Liver (tissue), 9 donors: ENCODE measurements around the gene COQ8A. TPM values are rescaled to one million over a fixed set of nuclear protein-coding genes. Genes with fewer than 3 reads are reported as not detected.

Experiments
- DNase-seq: peaks from one replicate; pipeline ENCODE4 v3.0.0-alpha.2; 2017; ENCODE audit warnings: low spot score
- H3K27ac ChIP-seq, 2 donors: one replicate each; pipeline ENCODE4 v1.7.0; 2013; ENCODE audit warnings: inconsistent platforms in 2 of 2, low read length in 2 of 2, control low read depth in 1 of 2, low read depth in 1 of 2, mild to moderate bottlenecking in 1 of 2
- H3K27me3 ChIP-seq, 4 donors: one replicate each; pipeline versions ENCODE4 v1.6.1 to v1.7.0; 2013; ENCODE audit warnings: low read length in 3 of 4, inconsistent platforms in 1 of 4, mild to moderate bottlenecking in 1 of 4, moderate library complexity in 1 of 4; ENCODE audit not compliant: control insufficient read depth in 4 of 4, insufficient read depth in 4 of 4
- H3K36me3 ChIP-seq, 4 donors: one replicate each; pipeline versions ENCODE4 v1.6.1 to v1.7.0; 2013; ENCODE audit warnings: low read length in 3 of 4, mild to moderate bottlenecking in 3 of 4, low read depth in 1 of 4, moderate library complexity in 1 of 4; ENCODE audit not compliant: control insufficient read depth in 4 of 4, insufficient read depth in 3 of 4
- H3K4me1 ChIP-seq, 4 donors: one replicate each; pipeline versions ENCODE4 v1.6.1 to v1.7.0; 2013; ENCODE audit warnings: low read length in 3 of 4, mild to moderate bottlenecking in 3 of 4, moderate library complexity in 1 of 4; ENCODE audit not compliant: control insufficient read depth in 4 of 4, insufficient read depth in 4 of 4
- H3K4me3 ChIP-seq, 3 donors: one replicate each; pipeline versions ENCODE4 v1.6.1 to v1.7.0; 2013; ENCODE audit warnings: low read length in 3 of 3, control low read depth in 1 of 3, low read depth in 1 of 3, mild to moderate bottlenecking in 1 of 3
- H3K9ac ChIP-seq, 2 donors: one replicate each; pipeline ENCODE4 v1.7.0; 2013; ENCODE audit warnings: low read length in 2 of 2, mild to moderate bottlenecking in 2 of 2, moderate library complexity in 2 of 2, control low read depth in 1 of 2, low read depth in 1 of 2
- H3K9me3 ChIP-seq, 4 donors: one replicate each; pipeline versions ENCODE4 v1.6.1 to v1.7.0; 2013; ENCODE audit warnings: low read length in 3 of 4; ENCODE audit not compliant: control insufficient read depth in 4 of 4
- FOXA2 ChIP-seq: IDR thresholded peaks from 2 replicates; pipeline ENCODE4 v1.6.1; 2016; ENCODE audit warnings: antibody characterized with exemption
- GABPA ChIP-seq, 2 donors: IDR thresholded peaks in 1 of 2; conservative IDR thresholded peaks in 1 of 2; 2 replicates each; pipeline ENCODE4 v1.6.1; 2016; ENCODE audit warnings: antibody characterized with exemption in 2 of 2, mild to moderate bottlenecking in 1 of 2, moderate library complexity in 1 of 2
- HNF4G ChIP-seq: IDR thresholded peaks from 2 replicates; pipeline ENCODE4 v1.6.1; 2016; ENCODE audit warnings: antibody characterized with exemption
- JUND ChIP-seq, 2 donors: IDR thresholded peaks; 2 replicates each; pipeline ENCODE4 v1.6.1; 2016; ENCODE audit warnings: antibody characterized with exemption in 2 of 2
- NR2F2 ChIP-seq: IDR thresholded peaks from 2 replicates; pipeline ENCODE4 v1.6.1; 2016; ENCODE audit warnings: antibody characterized with exemption
- RAD21 ChIP-seq, 2 donors: IDR thresholded peaks; 2 replicates each; pipeline ENCODE4 v1.6.1; 2016; ENCODE audit warnings: antibody characterized with exemption in 2 of 2, mild to moderate bottlenecking in 2 of 2
- RXRA ChIP-seq, 2 donors: IDR thresholded peaks; 2 replicates each; pipeline ENCODE4 v1.6.1; 2017 to 2018; ENCODE audit warnings: antibody characterized with exemption in 2 of 2, mild to moderate bottlenecking in 1 of 2
- TAF1 ChIP-seq: conservative IDR thresholded peaks from 2 replicates; pipeline ENCODE4 v1.6.1; 2016; ENCODE audit warnings: antibody characterized with exemption, mild to moderate bottlenecking
- WGBS: extraction: QIAGEN DNeasy Blood & Tissue Kit; methylation state at CpG from one replicate; pipeline ENCODE4 v1.1.7; 2013; 5-methylcytosine and 5-hydroxymethylcytosine counted together
- polyA plus RNA-seq, 2 donors: library from polyadenylated mRNA; stranded (reverse) in 1 of 2; unstranded in 1 of 2; fragments of 200-250 nt in 1 of 2; fragments of >200 nt in 1 of 2; fragmentation: Nextera tagmentation in 1 of 2; extraction: Ambion mirVana in 1 of 2; gene quantifications; one replicate each; pipeline versions ENCODE4 v1.2.1 to v1.2.3, GENCODE V29; 2013 to 2015
- total RNA-seq, 2 donors: library from RNA; depleted of rRNA; stranded (reverse); fragments of >200 nt; gene quantifications; one replicate each; pipeline ENCODE4 v1.2.3, GENCODE V29; 2014
- TF ChIP-seq, protein P1 (sequence below): IDR thresholded peaks from 2 replicates; pipeline ENCODE4 v1.6.1; 2016; ENCODE audit warnings: antibody characterized with exemption, mild to moderate bottlenecking
- TF ChIP-seq, protein P2 (sequence below): IDR thresholded peaks from 2 replicates; pipeline ENCODE4 v1.6.1; 2016; ENCODE audit warnings: antibody characterized with exemption
- TF ChIP-seq, protein P3 (sequence below): IDR thresholded peaks from 2 replicates; pipeline ENCODE4 v1.6.1; 2016; ENCODE audit warnings: antibody characterized with exemption
- TF ChIP-seq, protein P4 (sequence below): fragments of 150-350 bp; IDR thresholded peaks from 2 replicates; pipeline ENCODE4 v1.5.1; 2017; ENCODE audit warnings: improper control_type of control experiment, low read depth, low read length; ENCODE audit not compliant: missing input control
- donor health status: healthy.
- donor health status: healthy.
- donor health status: healthy.
- donor health status: healthy.
- donor health status: healthy.

Gene COQ8A
- total and polyA plus RNA-seq, 4 donors = 24.4 to 60.0 (median 54.9) TPM

DNA sequence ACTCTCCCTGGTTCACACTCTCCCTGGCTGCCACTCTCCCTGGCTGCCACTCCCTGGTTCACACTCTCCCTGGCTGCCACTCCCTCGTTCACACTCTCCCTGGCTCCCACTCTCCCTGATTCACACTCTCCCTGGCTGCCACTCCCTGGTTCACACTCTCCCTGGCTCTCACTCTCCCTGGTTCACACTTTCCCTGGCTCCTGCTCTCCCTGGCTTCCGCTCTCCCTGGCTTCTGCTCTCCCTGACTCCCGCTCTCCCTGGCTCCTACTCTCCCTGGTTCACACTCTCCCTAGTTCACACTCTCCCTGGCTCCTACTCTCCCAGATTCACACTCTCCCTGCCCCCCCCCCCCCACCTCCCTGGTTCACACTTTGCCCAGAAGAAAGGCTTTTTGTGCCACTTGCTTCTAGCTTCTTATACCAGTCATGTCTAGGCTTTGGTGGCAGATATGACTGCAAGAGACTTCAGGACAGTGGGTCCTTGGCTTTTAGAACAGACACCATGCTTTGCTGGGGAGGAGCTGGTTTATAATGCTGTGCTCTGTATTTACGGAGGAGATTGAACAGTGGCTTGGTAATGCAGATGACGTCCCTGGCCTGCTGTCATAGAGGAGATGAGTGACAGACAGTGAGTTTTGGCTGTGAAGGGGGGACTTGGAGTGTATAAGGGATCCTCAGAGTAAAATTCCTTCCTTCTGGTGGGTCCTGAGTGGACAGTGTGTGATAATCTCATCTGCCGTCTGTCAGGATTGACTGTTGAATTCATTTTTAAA lies 17.0 kb downstream of the COQ8A start:
- WGBS = 94% methylated on average over 6 of the region's 6 CpGs

DNA sequence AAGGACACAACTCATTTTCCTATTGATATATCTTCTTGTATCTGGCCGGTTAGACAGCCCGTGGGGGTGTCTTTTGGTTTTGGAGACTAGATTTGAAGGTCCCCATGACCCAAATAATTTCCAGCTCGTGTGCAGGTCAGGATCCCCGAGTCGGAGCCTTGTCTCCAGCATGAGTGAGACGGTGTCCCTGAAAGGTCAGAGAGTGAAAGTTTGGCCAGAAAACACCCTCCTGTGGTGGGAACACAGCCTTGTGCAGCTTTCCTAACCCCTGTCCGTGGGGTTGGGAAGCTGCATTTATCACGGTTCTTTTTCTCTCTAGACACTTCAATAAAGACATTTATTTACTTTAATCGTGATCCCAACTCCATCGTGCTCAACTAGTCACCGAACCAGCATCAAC lies 17.6 kb downstream of the COQ8A start:
- TF ChIP-seq, protein P1, sequence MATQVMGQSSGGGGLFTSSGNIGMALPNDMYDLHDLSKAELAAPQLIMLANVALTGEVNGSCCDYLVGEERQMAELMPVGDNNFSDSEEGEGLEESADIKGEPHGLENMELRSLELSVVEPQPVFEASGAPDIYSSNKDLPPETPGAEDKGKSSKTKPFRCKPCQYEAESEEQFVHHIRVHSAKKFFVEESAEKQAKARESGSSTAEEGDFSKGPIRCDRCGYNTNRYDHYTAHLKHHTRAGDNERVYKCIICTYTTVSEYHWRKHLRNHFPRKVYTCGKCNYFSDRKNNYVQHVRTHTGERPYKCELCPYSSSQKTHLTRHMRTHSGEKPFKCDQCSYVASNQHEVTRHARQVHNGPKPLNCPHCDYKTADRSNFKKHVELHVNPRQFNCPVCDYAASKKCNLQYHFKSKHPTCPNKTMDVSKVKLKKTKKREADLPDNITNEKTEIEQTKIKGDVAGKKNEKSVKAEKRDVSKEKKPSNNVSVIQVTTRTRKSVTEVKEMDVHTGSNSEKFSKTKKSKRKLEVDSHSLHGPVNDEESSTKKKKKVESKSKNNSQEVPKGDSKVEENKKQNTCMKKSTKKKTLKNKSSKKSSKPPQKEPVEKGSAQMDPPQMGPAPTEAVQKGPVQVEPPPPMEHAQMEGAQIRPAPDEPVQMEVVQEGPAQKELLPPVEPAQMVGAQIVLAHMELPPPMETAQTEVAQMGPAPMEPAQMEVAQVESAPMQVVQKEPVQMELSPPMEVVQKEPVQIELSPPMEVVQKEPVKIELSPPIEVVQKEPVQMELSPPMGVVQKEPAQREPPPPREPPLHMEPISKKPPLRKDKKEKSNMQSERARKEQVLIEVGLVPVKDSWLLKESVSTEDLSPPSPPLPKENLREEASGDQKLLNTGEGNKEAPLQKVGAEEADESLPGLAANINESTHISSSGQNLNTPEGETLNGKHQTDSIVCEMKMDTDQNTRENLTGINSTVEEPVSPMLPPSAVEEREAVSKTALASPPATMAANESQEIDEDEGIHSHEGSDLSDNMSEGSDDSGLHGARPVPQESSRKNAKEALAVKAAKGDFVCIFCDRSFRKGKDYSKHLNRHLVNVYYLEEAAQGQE = no peak
- TF ChIP-seq HNF4G = no peak
- no peak for TF ChIP-seq JUND (IDR thresholded peaks at IDR 0.05)
- TF ChIP-seq, protein P2, sequence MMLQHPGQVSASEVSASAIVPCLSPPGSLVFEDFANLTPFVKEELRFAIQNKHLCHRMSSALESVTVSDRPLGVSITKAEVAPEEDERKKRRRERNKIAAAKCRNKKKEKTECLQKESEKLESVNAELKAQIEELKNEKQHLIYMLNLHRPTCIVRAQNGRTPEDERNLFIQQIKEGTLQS = no peak
- no peak for TF ChIP-seq FOXA2
- no peak for TF ChIP-seq RXRA (IDR thresholded peaks at IDR 0.05)
- TF ChIP-seq, protein P3, sequence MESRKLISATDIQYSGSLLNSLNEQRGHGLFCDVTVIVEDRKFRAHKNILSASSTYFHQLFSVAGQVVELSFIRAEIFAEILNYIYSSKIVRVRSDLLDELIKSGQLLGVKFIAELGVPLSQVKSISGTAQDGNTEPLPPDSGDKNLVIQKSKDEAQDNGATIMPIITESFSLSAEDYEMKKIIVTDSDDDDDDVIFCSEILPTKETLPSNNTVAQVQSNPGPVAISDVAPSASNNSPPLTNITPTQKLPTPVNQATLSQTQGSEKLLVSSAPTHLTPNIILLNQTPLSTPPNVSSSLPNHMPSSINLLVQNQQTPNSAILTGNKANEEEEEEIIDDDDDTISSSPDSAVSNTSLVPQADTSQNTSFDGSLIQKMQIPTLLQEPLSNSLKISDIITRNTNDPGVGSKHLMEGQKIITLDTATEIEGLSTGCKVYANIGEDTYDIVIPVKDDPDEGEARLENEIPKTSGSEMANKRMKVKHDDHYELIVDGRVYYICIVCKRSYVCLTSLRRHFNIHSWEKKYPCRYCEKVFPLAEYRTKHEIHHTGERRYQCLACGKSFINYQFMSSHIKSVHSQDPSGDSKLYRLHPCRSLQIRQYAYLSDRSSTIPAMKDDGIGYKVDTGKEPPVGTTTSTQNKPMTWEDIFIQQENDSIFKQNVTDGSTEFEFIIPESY = no peak
- no peak for TF ChIP-seq NR2F2
- H3K4me3 ChIP-seq = no peak overlapping the region
- H3K9me3 ChIP-seq = no peaks in the 10 kb centered on the region
- H3K27me3 ChIP-seq = no peaks in the 10 kb centered on the region
- WGBS = 80% methylated on average over 11 of the region's 11 CpGs
- no peak overlapping the region for H3K27ac ChIP-seq
- peaks cover 0 to 12% (median 10%) of the 10 kb centered on the region in 4 donors for H3K4me1 ChIP-seq
- H3K36me3 ChIP-seq = peaks cover 0 to 1% (median under 1%) of the 10 kb centered on the region in 4 donors
- DNase-seq = no peak
- no peak overlapping the region for H3K9ac ChIP-seq

More for the DNA sequence above, 17.0 kb downstream of the COQ8A start:
- Histone ChIP-seq H3K4me3 (no peak overlapping the region), H3K9ac (no peak overlapping the region), H3K27me3 (no peaks in the 10 kb centered on the region), H3K36me3 (peaks cover 0 to 1% (median 0%) of the 10 kb centered on the region in 4 donors), H3K27ac (no peak overlapping the region), H3K4me1 (peaks cover 0 to 12% (median 10%) of the 10 kb centered on the region in 4 donors), H3K9me3 (no peaks in the 10 kb centered on the region)
- TF ChIP-seq TAF1 (no peak), RAD21 (IDR thresholded peaks at IDR 0.05) (no peak), GABPA (IDR thresholded peaks at IDR 0.05 in 1 of 2, conservative IDR thresholded peaks at IDR 0.05 in 1 of 2) (no peak)
- TF ChIP-seq, protein P4, sequence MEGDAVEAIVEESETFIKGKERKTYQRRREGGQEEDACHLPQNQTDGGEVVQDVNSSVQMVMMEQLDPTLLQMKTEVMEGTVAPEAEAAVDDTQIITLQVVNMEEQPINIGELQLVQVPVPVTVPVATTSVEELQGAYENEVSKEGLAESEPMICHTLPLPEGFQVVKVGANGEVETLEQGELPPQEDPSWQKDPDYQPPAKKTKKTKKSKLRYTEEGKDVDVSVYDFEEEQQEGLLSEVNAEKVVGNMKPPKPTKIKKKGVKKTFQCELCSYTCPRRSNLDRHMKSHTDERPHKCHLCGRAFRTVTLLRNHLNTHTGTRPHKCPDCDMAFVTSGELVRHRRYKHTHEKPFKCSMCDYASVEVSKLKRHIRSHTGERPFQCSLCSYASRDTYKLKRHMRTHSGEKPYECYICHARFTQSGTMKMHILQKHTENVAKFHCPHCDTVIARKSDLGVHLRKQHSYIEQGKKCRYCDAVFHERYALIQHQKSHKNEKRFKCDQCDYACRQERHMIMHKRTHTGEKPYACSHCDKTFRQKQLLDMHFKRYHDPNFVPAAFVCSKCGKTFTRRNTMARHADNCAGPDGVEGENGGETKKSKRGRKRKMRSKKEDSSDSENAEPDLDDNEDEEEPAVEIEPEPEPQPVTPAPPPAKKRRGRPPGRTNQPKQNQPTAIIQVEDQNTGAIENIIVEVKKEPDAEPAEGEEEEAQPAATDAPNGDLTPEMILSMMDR = no peak
- TF ChIP-seq, protein P1 = no peak
- no peak for DNase-seq
